ENCODE results near the gene LDLRAP1.
A peak's percentile ranks its signal among the peaks of the same experiment; 100 is the strongest.

LDLRAP1 gene

DNA sequence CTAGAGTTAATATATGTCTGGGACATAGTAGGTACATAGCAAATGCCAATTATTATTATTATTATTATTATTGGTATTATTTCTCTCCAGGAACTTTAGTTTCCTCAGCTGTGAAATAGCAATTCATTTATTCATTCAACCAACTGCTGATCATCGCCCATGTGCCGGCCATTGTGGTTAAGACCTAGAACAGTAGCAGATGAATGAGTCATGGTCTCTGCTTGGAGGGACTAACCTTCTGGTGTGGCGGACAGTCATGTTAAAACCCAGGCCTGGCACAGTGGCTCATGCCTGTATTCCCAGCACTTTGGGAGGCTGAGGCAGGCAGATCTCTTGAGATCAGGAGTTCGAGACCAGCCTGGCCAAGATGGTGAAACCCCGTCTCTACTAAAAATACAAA lies 23.8 kb upstream of the LDLRAP1 start:
- ChIA-PET POLR2A (no interaction called here), CTCF (interaction anchor here (0.7 to 1.9 kb wide), 3 partner anchors 14 to 47 kb away, joined by 3 to 7 read pairs (median 5); no protein-coding TSS in a partner anchor)
- no peak for DNase-seq (ENCODE audit: extremely low spot score)
- TF ChIP-seq L3MBTL2 (conservative IDR thresholded peaks at IDR 0.05) (no peak), FOXA1 (IDR thresholded peaks at IDR 0.05) (no peak), BHLHE40 (IDR thresholded peaks at IDR 0.05; ENCODE audit: borderline replicate concordance) (no peak), CTBP1 (IDR thresholded peaks at IDR 0.05; ENCODE audit: borderline replicate concordance) (no peak), ARNT (IDR thresholded peaks at IDR 0.05) (no peak), FOXM1 (IDR thresholded peaks at IDR 0.05; ENCODE audit: borderline replicate concordance) (no peak), LEF1 (IDR thresholded peaks at IDR 0.05; ENCODE audit: borderline replicate concordance) (no peak), FOXK2 (IDR thresholded peaks at IDR 0.05) (no peak), SP1 (IDR thresholded peaks at IDR 0.05) (no peak), TARDBP (IDR thresholded peaks at IDR 0.05) (no peak), ZNF384 (IDR thresholded peaks at IDR 0.05) (no peak)
- TF ChIP-seq, protein P1, sequence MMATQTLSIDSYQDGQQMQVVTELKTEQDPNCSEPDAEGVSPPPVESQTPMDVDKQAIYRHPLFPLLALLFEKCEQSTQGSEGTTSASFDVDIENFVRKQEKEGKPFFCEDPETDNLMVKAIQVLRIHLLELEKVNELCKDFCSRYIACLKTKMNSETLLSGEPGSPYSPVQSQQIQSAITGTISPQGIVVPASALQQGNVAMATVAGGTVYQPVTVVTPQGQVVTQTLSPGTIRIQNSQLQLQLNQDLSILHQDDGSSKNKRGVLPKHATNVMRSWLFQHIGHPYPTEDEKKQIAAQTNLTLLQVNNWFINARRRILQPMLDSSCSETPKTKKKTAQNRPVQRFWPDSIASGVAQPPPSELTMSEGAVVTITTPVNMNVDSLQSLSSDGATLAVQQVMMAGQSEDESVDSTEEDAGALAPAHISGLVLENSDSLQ (IDR thresholded peaks at IDR 0.05), result no peak

DNA sequence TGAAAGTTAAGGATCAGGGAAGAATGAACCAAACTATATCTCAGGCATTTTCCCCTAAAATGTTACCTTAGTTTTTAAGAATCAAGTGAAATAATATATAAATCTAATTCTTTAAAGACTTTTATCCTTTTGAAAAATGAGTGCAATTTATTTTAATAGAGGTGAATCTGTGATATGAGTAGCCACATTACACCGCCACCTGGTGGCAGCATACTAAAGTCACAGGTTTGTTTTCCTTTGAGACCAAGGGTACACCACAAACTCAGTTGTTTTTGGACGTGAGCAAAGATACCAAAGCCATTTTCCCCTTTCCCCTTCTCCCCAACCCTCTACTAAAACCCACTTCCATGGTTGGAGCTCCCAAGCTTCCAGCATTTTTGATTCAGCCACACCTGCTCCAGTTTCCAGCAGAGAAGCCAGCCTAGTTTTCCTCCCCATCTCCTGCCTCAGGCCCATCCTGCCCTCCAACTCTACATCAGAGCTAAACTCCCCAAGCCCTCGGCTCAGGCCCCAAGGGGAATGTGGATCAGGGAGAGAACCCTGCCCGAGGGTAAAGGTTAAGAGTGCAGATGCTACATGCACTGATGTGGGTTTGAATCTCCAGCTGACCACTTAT lies 22.9 kb upstream of the LDLRAP1 start:
- peak; percentile 58 for DNase-seq (ENCODE audit: extremely low spot score)
- ChIA-PET CTCF (interaction anchor here (0.6 to 1.4 kb wide), 4 partner anchors 15 to 140 kb away, joined by 3 to 8 read pairs (median 3); no protein-coding TSS in a partner anchor), POLR2A (no interaction called here)
- TF ChIP-seq ELF4 (IDR thresholded peaks at IDR 0.05) (no peak), FOXK2 (IDR thresholded peaks at IDR 0.05) (no peak), FOXA1 (IDR thresholded peaks at IDR 0.05) (no peak), ARNT (IDR thresholded peaks at IDR 0.05) (no peak), NFRKB (IDR thresholded peaks at IDR 0.05) (no peak), TARDBP (IDR thresholded peaks at IDR 0.05) (no peak), BHLHE40 (IDR thresholded peaks at IDR 0.05; ENCODE audit: borderline replicate concordance) (no peak), L3MBTL2 (conservative IDR thresholded peaks at IDR 0.05) (no peak), ZNF384 (IDR thresholded peaks at IDR 0.05) (no peak), SP1 (IDR thresholded peaks at IDR 0.05) (no peak), SUZ12 (IDR thresholded peaks at IDR 0.05) (no peak), HDGF (IDR thresholded peaks at IDR 0.05; ENCODE audit: borderline replicate concordance) (no peak), CTBP1 (IDR thresholded peaks at IDR 0.05; ENCODE audit: borderline replicate concordance) (no peak)
- TF ChIP-seq, protein P1 (IDR thresholded peaks at IDR 0.05), result no peak

DNA sequence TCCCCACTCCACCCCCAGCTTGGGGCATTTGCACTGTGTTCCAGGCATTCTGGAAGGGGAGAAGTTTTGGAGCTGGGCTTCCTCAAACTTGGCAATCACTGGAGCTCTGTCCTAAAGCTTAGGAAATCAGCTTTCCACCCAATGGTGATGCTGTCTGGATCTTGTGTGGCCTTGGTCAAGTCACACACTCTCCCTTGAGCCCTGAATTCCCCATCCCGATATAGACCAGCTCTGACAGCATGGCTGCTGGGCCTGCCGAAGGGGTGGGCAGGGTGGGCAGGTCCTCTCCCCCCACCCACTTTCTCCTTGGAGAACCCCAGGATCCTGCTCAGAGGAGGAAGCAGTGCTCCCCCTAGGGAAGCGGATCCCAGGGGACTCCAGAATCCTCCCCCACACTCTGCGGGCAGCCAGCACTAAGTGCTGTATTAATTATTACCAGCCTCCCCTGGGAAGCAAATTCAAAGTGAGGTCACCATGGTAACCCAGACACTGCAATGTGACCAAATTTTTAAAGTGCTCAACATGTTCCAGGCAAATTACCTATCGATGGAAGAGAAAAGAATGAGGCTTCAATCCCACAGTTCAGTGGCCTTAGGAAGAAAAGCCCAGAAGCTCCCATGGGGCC lies 21.3 kb upstream of the LDLRAP1 start:
- no peak for DNase-seq (ENCODE audit: extremely low spot score)
- CTCF ChIA-PET, result interaction anchor here (0.8 to 1.5 kb wide), 2 partner anchors 19 to 476 kb away, joined by 3 read pairs; partner anchors contain the start of gene PAFAH2
- POLR2A ChIA-PET, result interaction anchor here (1.1 kb wide), 1 partner anchor 275 kb away, joined by 3 read pairs; the partner anchor contains the start of gene RSRP1
- TF ChIP-seq TARDBP (IDR thresholded peaks at IDR 0.05) (no peak), ELF4 (IDR thresholded peaks at IDR 0.05) (no peak), SUZ12 (IDR thresholded peaks at IDR 0.05) (no peak), LEF1 (IDR thresholded peaks at IDR 0.05; ENCODE audit: borderline replicate concordance) (no peak), FOXK2 (IDR thresholded peaks at IDR 0.05) (no peak), SP1 (IDR thresholded peaks at IDR 0.05) (no peak), HDGF (IDR thresholded peaks at IDR 0.05; ENCODE audit: borderline replicate concordance) (no peak), ZNF384 (IDR thresholded peaks at IDR 0.05) (no peak), FOXA1 (IDR thresholded peaks at IDR 0.05) (no peak), NFRKB (IDR thresholded peaks at IDR 0.05) (no peak), FOXM1 (IDR thresholded peaks at IDR 0.05; ENCODE audit: borderline replicate concordance) (no peak), CTBP1 (IDR thresholded peaks at IDR 0.05; ENCODE audit: borderline replicate concordance) (no peak), L3MBTL2 (conservative IDR thresholded peaks at IDR 0.05) (no peak), ARNT (IDR thresholded peaks at IDR 0.05) (no peak), BHLHE40 (IDR thresholded peaks at IDR 0.05; ENCODE audit: borderline replicate concordance) (no peak)
- TF ChIP-seq, protein P1 (IDR thresholded peaks at IDR 0.05), result no peak

DNA sequence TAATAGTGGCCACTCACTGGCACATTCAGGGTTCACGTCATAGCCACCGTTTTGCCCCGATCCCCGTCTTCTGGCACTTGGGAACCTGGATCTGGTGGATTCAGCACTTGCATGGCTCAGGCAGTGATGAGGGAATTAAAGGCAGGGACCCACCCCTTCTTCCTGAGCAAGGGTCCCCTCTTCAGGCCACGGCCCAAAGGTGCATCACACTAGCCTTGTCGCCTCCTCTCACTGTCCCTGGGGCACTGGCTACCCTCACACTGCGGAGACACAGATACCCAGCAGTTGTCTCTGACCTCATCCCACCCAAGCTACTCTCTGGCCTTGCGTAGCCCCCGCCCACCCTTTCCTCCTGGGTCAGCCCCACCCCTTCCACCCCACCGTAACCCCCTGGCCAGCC lies 19.9 kb upstream of the LDLRAP1 start:
- TF ChIP-seq ARNT (IDR thresholded peaks at IDR 0.05) (no peak), LEF1 (IDR thresholded peaks at IDR 0.05; ENCODE audit: borderline replicate concordance) (no peak), FOXM1 (IDR thresholded peaks at IDR 0.05; ENCODE audit: borderline replicate concordance) (no peak), FOXK2 (IDR thresholded peaks at IDR 0.05) (no peak), BHLHE40 (IDR thresholded peaks at IDR 0.05; ENCODE audit: borderline replicate concordance) (no peak)
- CTCF ChIA-PET, result interaction anchor here (1.5 kb wide), 1 partner anchor 20 kb away, joined by 3 read pairs; no protein-coding TSS in a partner anchor
- POLR2A ChIA-PET, result no interaction called here
- DNase-seq (ENCODE audit: extremely low spot score), result no peak

DNA sequence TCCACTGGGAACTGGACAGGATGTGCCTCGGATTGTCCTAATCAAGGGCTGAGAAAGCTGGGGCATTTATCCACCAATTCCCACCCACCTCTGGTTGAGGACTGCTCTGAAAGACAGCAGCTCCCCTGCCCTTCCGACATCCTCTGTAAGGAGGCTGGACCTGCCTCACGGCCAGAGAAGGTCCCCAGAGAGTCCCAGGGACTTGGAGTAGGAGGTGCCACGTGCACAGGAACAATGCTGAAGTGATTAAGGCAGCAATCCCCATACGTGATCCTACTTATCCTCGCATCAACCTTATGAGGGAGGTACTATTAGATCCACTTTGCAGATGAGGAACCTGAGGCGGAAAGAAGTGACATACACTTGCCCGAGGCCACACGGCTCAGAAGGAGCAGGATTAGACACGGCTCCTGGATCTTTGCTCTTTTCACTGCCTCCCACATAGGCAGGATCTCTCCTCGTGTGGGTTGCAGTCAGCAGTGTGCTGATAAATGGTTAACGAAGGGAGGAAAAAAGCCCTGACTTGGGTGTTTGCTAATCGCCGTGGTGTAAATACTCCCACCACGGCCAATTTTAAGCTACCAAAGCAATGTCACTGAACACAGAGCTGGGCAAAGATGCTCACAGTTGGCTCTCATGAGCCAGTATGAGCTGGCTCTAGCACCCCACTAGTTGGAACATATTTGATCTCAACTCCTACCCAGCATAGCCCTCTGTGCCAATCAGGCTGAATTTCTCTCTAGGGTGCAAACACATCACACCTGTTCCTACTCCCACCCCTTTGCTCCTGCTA lies 18.6 kb upstream of the LDLRAP1 start:
- ChIA-PET CTCF (no interaction called here), POLR2A (no interaction called here)
- DNase-seq (ENCODE audit: extremely low spot score), result no peak
- TF ChIP-seq ZNF384 (IDR thresholded peaks at IDR 0.05) (no peak), LEF1 (IDR thresholded peaks at IDR 0.05; ENCODE audit: borderline replicate concordance) (no peak), TARDBP (IDR thresholded peaks at IDR 0.05) (no peak)
